Hematopoietic multipotent progenitor cell treated with erythropoietin and hydrocortisone succinate and interleukin-3 and kit ligand, for 15 days (in vitro differentiated cells): ENCODE data around the gene C8A.

Source experiments
- DNase-seq: peaks from one replicate; pipeline ENCODE4 v3.0.0-alpha.2; 2015; ENCODE audit warnings: low spot score

C8A gene

DNA sequence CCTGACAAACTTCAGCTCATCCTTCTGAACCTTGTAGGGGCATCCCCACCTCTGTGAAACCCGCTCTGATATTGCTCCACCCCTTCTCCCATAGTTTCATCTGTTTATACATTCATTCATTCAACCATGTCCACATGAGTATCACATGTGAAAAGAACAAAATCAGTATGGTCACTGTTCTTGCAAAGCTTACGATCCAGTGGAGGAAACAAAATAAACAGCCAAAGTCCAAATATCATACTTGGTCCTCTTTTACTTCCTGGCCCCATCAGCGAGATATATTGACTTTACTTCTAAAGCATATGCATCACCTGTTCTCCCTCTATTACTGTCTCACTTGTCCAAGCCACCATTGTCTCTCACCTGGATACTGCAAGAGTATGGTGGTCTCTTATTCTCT is 35.6 kb downstream of the C8A start:
- no peak for DNase-seq

DNA sequence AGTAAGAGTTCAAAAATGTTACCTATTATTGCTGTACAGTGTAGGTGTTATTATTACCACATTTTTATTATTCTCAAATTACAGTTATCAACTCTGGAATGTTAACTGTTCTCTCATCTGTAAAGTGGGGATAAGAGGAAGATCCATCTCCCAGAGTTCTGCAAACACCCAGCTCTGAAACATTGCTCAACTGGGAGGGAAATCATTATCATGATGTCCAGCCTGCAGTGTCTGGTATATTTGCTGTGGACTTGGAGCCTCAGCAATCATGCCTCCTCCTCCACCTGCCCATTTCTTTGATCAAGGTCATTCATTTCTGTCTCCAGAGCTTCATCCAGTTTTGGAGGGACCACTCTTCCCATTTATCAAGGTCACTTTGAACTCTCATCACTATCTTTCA is 39.4 kb downstream of the C8A start:
- no peak for DNase-seq

DNA sequence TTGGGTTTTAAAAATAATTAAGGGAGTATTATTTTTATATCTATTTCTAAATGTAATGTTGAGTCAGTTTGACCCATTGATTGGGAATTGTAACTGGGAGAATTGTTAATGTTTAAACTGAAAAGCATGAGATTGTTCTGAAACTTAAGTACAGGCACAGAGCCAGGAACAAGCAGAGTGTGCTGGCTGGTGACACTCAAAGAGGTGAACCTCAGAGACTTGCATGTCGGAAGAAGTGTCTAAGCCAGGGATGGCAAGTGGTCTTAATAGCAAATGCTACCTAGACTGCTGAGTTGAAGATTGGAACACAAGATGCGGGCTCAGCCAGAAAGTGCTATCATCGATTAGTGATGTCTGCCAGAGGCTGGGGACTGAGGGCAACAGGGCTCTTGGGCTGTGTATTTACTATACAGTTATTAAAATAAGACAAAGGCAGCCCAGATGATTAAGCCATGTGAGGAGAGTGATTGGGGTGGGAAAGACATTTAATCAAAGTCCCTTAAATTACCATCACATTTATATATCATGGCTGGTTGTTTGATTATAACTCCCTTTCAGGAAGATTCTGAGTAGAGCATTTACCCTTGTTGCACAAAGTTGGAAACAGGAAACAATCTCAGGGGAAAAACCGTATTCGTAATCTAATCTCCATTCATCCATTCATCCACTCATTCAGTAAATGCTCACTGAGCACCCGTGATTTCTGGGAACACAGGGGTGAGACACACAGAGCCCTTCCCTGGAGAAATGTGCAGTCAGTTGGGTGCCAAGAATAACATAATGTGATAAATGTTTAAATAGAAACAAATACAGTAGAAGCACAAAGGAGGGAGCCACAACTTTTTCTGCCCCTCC is 42.8 kb downstream of the C8A start:
- DNase-seq = no peak

DNA sequence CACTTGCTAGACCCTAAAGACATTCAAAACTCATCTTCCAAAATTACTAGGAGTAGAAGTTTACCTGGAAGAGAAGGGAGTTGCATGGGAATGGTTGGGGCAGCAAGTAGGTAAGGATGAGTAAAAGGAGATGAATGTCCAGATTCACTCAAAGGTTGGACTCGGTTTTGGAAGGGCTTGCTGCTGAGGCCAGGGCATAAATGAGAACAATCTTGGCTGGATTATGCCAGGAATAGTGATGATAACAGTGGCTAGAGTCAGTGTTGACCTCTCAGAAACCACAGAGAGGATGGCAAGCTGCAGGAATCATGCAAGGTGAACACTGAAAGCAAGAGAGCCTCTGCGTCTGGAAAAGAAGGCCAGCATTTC is 43.4 kb downstream of the C8A start:
- no peak for DNase-seq

DNA sequence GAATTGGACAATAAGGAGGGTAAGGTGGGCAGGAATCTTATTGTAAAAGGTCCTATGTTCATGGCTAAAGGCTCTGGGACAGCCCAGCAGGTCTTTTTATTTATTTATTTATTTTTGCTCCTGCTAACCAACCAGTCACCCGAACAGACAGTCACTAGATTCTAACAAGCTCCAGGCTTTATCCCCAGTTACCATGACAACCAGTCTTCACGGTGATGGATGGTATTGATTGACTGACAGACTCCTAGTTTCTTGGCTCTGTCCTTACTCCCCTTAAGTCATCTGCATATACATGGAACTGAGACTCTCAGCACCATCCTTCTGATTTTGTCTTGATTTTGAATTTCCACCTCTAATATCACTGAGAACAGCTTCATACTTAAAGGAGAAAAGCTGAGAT is 44.3 kb downstream of the C8A start:
- DNase-seq = no peak

DNA sequence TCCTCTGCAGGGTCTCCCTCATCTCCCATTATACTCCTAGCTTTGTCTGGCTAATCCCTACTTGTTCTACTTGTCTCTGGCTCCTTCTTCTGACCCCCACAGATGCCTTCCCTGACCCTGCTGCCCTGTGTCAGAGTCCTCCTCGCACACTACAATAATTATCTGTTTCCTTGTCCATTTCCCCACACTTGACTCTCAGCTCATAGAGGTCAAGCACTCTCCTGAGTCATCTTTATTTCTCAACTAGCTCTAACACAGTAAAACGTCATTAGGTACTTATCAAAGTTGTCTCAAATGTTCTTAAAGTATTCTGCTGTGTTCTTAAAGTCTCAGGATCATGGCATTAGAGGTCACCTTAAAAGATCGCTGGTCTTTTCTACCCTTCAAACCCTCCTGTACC is 47.1 kb downstream of the C8A start:
- DNase-seq = no peak

DNA sequence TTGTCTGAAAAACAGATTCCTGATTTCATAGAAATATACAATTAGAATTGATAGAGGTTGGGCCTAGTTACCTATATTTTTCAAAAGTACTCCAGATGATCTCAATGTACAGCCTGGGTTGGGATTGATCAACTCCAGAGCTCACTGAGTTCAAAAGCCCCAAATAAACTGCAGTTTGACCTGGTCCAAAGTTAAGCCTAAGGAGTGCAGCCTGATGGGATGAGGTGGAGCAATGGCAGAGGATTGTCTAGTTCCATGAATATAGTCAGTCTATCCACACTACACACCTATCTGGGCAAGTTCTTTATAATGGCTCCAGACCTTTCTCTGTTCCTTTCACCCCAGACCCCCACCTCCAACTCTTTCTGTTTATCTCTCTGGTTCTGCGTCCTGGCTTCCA is 49.2 kb downstream of the C8A start:
- no peak for DNase-seq

DNA sequence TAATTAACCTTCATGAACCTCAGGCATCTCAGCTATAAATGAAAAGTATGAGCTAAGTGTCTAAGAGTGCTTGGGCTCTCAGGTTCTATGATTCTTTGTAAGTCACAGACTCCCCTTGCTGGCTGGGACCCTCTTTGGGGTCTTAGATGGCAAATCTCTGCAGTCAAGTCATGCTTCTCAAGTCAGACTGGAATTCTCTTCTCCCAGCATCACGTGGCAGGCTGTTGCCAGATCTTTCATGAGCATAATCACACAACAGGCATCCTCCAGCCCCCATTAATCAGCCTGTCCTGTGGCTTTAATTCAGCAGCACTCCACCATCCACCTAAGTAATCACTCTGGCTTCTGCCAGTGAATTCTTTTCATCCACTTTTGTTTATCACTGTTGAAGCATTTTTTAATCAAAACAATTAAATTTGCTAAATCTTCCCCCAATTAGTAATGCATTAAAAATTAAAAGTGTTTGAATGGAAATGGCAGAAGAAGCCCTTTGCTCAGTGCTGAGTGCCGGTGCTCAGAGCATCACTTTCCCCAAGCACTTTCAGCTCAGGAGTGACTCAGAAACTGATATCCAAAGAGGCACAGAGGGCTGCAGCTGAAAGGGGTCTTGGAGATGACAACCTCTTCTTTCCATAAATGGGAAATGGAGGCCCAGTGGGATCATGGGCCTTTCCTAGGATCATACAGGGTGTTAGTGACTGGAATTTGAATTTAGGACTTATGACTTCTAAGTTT is 50.2 kb downstream of the C8A start:
- DNase-seq = no peak

DNA sequence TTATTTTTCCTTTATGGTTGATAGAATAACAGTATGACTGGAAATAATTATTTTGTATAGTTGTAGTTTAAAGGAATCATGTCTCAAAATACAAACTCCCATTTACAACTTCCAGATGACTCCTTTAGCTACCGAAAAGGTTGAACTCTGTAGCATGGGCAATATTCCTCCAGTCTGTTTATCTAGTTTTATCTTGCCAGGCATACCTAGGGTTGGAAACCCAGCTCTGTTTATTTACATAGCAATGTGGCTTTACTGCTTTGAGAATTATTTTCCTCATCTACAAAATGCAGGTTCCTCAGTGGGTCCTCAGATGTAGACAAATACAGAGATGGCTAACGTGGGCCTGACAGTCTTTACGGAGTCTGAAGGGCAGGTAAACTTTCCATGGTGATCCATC is 51.1 kb downstream of the C8A start:
- no peak for DNase-seq

DNA sequence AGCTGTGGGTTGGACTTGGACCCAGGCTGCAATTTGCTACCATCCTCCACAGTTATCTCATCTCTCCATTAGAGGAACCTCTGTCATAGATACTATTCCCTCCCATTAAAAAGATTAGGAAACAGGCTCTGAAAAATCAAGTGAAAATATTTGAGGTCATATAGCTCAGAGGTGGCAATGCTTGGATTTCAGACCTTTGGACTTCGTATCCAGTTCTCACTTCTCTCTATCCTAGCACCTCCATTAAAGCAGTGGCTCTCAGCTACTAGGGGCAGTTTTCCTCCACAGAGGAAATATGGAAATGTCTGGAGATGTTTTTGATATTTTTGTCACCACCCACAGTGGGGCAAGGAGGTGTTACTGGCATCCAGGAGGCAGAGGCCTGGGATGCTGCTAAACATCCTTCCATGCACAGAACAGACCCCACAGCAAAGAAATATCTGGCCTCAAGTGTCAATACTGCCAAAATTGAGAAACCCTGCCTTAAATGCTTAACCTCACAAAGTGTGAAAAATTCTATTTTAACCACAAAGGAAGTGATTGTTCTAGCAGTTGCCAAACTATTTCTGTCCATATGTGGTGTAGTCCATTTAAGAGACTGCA is 54.1 kb downstream of the C8A start:
- no peak for DNase-seq

DNA sequence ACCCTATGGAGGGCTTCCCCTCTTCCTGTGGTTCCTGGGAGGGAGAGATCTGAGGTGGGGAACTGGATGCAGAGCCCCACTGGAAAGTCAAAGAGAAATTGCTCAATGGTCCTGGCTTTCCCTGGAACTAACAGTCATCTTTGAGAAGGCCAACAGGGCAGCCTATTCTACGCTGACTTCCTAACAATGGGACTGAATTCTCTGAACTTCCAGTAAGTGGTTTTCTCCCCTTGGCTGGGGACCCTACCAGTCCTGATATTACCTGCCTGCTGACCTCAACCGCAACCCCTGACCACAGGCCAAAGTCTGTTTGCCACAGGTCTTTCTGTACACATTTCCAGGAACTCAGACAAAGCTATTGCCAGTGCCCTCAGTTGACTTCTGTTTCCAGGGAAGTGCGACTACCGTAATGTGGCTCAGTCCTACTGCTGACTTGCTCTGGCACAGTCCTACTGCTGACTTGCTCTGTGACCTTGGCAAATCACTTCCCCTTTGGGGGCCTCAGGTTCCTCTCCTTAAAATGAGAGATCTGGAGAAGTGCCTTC is 55.9 kb downstream of the C8A start:
- DNase-seq = no peak

DNA sequence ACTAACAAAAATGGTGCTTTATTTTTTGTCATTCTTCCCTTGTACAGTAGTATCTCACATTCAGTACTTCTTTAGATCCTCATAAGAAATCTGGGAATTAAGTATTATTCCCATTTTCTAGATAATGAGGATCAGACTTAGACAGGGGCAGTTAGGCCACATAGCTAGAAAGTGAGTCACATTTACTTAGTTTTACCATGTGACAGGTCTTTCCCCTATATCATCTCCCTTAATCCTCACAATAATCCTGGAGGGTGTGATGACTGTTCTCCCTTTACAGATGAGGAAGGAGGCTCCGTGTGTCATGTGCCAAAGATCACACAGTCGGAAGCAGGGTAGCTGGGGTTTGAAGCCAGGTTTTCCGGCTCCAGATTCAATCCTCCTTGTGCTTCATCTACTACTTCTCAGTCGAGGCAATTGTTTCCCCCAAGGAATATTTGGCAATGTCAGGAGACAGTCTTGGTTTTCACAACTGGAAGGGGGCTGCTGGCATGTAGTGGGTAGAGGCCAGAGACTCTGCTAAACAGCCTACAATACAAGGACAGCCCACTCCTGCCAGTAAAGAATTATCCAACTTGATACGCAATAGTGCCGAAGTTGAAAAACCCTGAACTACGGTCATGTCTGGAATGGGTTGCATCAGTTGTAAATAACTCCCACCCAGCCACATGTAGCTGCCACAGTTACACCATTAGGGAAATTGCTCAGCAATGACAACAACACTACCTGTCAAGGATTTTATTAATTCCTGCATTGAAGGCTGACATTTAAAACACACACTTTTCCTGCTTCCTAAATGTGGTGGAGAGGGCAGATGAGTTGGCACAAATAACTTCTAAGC is 56.7 kb downstream of the C8A start:
- no peak for DNase-seq

DNA sequence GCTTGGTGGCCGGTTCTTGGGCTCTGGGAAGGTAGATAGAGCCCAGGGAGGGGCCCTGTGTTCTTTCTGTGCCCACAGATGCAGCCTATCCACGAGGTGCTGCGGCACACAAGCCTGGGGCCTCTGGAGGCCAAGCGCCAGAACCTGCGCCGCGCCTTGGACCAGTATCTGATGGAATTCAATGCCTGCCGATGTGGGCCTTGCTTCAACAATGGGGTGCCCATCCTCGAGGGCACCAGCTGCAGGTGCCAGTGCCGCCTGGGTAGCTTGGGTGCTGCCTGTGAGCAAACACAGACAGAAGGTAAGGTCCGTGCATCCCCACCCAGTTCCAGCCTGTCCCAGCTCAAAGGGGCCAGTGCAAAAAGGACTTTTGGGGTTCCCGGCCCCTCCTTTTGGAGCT is 57.7 kb downstream of the C8A start:
- DNase-seq = no peak

DNA sequence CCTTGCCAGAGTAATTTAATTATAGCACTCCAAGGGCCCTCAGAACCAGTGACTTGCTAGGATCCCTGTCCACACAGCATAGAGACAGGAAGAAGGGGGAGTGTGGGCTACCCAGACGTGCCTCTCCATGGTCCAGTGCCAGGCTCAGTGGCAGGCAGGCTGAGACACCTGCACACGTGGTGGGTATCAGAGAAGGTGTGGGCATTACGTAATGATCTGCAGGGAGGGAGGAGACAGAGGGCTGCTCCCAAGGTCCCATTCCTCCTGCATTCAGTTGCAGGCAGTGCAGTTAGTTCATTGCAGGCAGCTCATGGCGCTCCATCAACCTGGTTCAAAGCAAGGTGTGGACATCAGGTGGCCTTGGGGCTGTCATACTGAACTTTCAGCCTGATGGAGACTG is 61.4 kb downstream of the C8A start:
- DNase-seq = no peak

DNA sequence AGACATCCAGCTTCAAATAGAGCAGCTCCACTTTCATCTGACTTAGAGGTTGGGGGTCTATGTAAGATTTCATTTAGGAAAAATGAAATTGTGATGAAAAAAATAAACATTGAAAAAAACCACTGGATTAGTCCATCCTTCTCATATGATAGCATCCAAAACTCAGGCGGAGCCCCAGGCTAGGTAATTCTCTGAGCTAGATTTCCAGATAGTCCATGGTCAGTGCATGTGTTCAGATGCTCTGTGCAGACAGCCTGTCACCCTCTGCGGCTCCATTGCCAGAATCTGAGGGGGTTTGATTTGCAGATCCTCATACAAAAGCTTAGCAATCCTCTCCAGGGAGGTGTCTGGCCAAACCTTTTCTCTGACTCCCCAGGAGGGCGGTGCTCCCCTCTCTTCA is 62.0 kb downstream of the C8A start:
- DNase-seq = no peak

DNA sequence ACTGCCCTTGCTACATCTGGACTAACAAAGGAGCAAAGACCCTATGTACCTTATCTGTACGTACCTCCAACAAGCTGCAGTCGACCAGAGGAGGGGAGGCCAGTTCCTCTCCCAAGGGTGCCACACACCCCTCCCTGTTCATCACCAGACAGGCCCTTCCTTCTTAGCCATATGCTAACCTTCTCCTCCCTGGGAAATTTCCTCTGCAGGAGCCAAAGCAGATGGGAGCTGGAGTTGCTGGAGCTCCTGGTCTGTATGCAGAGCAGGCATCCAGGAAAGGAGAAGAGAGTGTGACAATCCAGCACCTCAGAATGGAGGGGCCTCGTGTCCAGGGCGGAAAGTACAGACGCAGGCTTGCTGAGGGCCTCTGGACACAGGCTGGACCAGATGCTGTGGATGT is 62.8 kb downstream of the C8A start:
- no peak for DNase-seq

DNA sequence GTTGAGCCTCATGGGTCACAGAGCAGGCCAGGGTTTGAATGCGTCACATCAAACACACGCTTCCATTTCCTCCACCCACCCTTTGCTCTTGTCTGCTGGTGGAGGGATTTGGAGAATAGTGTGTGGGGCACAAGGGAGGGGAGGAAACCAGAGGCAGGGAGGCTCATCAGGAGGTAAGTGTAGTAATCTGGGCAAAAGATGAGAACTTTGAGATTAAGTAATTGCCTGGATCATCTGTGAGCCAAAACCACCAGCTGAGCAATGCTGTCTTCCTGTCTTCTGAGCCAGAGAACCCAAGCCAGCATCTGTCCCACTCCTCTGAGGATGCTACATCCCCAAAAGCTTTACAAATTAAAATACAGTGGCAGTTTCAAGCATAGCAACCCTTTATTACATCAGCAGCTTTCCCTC is 66.0 kb downstream of the C8A start:
- no peak for DNase-seq

DNA sequence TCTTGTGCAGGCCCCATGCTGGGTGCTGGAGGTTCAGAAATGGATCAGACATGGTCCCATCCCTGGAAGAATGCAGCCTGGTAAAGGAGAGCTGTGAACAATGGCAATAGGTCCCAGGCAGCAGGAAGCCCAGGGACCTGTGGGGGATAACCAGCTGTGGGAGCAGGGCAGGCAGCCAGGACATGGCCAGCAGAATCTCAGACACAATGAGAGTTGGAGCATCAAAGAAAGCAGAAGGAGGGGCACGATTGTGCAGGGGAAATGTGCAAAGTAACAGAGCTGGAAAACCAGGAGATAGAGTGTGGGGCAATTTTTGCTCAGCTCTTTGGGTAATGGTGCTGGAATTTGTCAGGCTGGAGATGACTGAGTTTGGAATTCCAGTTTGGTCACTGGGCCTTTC is 66.9 kb downstream of the C8A start:
- DNase-seq = no peak

DNA sequence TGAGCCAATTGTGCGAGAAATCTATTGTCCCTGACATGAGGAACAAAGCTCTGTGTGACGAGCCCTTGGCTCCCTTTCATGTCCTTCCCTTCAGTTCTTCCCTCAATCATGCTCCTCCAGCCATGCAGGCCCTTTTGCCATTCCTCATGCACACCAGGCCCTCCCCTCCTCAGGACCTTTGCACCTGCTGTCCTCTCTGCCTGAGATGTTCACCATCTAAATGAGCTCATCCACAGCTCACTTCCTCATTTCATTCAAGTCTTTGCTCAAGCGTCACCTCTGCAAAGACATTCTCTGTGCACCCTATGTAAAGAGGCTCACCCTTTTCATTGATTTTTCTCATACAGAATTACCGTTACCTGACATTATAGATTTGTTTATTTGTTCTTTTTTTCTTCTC is 67.5 kb downstream of the C8A start:
- DNase-seq = no peak

DNA sequence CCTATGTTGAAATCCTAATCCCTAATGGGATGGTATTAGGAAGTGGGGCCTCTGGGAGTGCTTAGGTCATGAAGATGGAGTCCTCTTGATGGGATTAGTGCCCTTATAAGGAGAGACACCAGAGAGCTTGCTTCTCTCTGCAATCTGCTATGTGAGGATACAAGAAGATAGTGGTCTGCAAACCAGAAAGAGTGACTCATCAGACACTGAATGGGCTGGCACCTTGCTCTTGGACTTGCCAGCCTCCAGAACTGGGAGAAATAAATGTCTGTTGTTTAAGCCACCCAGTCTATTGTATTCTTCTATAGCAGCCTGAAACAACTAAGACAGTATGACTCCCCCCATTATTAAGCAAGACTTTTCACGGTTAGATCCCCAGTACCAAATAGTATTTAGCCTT is 67.9 kb downstream of the C8A start:
- DNase-seq = no peak

DNA sequence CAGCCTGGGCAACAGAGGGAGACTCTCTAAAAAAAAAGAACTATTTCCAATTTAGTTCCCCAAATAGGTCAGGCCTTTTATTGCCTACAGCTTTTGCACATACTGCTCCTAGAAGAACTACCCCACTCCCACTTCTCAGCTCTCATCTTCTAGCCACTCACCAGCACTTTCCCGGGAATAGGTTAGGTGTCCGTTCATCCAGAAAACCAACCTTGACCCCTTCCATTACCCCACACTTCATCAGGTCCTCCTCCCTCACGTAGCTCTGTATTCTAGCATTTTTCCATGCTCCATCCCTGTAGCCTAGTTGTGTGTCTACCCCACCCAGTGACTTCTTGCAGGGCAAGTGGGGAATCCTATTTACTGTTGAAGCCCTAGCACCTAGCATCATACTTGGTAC is 68.6 kb downstream of the C8A start:
- no peak for DNase-seq

DNA sequence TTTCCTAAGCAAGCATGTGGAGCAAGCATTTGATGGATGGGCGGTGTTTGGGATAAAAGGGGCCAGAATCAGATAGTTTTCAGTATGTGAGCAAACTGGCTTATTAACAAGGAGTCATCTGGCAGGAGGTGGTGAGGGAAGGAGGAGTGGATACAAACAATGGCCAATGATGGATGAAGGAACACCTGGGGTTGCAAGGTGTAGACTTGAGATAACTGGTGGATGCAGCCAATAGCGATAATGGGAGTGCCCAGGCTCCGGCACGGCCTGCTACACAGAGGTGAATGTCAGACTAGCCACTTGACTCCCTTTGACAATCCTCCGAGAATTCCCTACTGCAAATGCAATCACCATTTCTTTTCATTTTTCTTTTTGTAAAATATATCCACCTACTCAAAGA is 69.5 kb downstream of the C8A start:
- DNase-seq = no peak
